ENCODE measurements around the gene SLAMF9. TPM values are rescaled to one million over a fixed set of nuclear protein-coding genes. Genes with fewer than 3 reads are reported as not detected.

SLAMF9 gene
- polyA plus RNA-seq, 1 donor (not counting 4 experiments of a cell fraction or from before 2014, with no cell fraction given): 0.31 TPM

DNA sequence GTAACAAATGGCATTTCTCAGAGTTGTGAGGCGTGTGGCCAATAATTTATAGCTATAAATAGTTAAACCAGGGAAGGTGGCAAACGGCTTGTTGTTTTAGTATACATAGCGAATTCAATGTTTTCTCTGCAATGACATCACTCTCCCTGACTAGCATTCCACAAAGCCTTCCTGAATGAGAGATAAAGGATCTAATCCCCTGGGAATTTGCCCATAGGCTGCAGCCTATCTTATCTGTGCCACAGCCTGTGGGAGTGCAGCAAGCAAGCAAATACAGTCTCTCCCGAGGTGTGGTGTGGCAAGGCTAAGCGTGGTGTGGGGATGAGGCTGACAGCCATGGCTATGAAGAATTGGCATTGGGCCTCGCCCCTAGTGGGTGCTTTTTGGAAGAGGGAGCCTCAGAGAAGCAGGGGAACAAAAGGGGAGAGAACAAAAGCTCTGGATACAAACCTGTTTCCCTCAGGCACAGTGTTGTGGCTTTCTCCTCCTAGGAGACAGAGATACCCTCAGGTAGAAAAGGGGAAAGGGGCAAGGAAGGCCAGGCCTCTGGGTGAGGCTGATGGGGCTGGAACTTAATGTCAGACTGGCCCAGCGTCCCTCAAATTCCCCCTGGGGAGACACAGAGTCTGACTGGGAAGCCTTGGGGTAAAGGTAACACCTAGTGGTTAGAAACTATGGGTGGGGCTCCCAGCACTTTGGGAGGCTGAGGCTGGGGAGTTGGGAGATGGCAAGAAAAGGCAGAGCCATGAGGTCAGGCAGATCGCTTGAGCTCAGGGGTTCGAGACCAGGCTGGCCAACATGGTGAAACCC lies 37.6 kb downstream of the SLAMF9 start:
- H3K79me2 ChIP-seq (ENCODE audit: control insufficient read depth, insufficient read depth, low read length): peaks cover 24% of the 10 kb centered on the region
- no peak for DNase-seq (ENCODE audit: low read depth, low spot score)
- peak overlapping the region; percentile 77 for H3K27ac ChIP-seq (ENCODE audit: control insufficient read depth, insufficient read depth, low read length)
- H2AFZ ChIP-seq (ENCODE audit: control insufficient read depth, low read length): no peak overlapping the region
- peak overlapping the region; percentile 55 for H3K9ac ChIP-seq (ENCODE audit: control insufficient read depth, extremely low read depth, insufficient read depth, low read length)
- no peak overlapping the region for H3K4me3 ChIP-seq (ENCODE audit: control insufficient read depth in 2 of 3, extremely low read depth in 1 of 3, insufficient read depth in 2 of 3, low read depth in 1 of 3, low read length in 3 of 3)
- peaks cover 5% of the 10 kb centered on the region for H3K9me1 ChIP-seq (ENCODE audit: control insufficient read depth, extremely low read depth, insufficient read depth, low read length)
- peaks cover 17% of the 10 kb centered on the region for H4K20me1 ChIP-seq (ENCODE audit: control insufficient read depth, extremely low read depth, insufficient read depth, low read length)
- dilution Hi-C loops (cut with MboI; ENCODE audit: extremely low pct_ligation_motif_present, low sequenced_read_pairs): no loop called here
- H3K27me3 ChIP-seq (ENCODE audit: control insufficient read depth, extremely low read depth, insufficient read depth, low read length): no peaks in the 10 kb centered on the region
- peak overlapping the region; percentile 1 for H3K4me2 ChIP-seq (ENCODE audit: control insufficient read depth, extremely low read depth, insufficient read depth, low read depth, low read length)
- H3K4me1 ChIP-seq (ENCODE audit: control insufficient read depth, extremely low read depth, insufficient read depth, low read length): peaks cover 78% of the 10 kb centered on the region
- H3K36me3 ChIP-seq (ENCODE audit: control insufficient read depth in 2 of 2, extremely low read depth in 1 of 2, insufficient read depth in 2 of 2, low read length in 2 of 2): peaks cover 26 to 32% of the 10 kb centered on the region in 2 experiments
- TF ChIP-seq, protein P1, sequence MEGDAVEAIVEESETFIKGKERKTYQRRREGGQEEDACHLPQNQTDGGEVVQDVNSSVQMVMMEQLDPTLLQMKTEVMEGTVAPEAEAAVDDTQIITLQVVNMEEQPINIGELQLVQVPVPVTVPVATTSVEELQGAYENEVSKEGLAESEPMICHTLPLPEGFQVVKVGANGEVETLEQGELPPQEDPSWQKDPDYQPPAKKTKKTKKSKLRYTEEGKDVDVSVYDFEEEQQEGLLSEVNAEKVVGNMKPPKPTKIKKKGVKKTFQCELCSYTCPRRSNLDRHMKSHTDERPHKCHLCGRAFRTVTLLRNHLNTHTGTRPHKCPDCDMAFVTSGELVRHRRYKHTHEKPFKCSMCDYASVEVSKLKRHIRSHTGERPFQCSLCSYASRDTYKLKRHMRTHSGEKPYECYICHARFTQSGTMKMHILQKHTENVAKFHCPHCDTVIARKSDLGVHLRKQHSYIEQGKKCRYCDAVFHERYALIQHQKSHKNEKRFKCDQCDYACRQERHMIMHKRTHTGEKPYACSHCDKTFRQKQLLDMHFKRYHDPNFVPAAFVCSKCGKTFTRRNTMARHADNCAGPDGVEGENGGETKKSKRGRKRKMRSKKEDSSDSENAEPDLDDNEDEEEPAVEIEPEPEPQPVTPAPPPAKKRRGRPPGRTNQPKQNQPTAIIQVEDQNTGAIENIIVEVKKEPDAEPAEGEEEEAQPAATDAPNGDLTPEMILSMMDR (optimal IDR thresholded peaks at IDR 0.05 in 1 of 3, IDR thresholded peaks at IDR 0.05 in 1 of 3, conservative IDR thresholded peaks at IDR 0.05 in 1 of 3; ENCODE audit: extremely low read depth in 1 of 3, insufficient read depth in 2 of 3, low read length in 3 of 3): peak in 1 of 3 experiments; percentile 19
- TF ChIP-seq EZH2 (IDR thresholded peaks at IDR 0.05; ENCODE audit: low read length): no peak
- FAIRE-seq: peak; percentile 90
- H3K9me3 ChIP-seq (ENCODE audit: control insufficient read depth, low read depth, low read length): no peaks in the 10 kb centered on the region

DNA sequence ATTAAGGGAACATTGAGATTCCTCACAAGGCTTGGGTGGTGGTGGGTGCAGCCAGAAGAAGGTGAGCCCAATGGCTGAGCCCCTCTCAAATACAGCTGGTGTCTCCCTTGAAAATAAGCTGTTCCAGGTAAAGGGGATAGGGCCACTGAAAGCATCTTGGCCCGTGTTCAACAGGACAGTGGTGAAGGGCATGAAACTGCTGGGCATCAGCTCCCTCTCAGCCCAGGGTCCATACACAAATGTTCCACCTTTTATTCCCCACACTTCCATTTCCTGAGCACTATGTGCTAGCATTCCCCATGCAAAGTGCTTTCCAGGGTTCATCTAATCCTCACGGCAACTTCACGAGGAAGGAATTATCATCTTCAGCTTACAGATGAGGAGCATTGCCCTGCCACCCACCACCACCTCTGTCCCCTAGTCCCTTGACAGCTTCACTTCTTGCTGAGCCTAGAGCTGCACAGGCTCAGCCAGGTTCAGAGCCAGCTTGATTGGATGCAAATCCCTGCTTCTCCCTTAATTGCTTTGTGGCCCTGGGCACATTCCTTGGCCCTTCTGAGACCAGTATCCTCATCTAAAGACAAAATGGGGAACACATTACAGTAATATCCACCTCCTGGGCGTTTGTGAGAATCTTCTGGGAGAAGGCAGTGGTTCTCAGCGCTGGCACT lies 38.3 kb downstream of the SLAMF9 start:
- no peak for FAIRE-seq
- no peak for TF ChIP-seq EZH2 (IDR thresholded peaks at IDR 0.05; ENCODE audit: low read length)
- TF ChIP-seq, protein P1 (optimal IDR thresholded peaks at IDR 0.05 in 1 of 3, IDR thresholded peaks at IDR 0.05 in 1 of 3, conservative IDR thresholded peaks at IDR 0.05 in 1 of 3; ENCODE audit: extremely low read depth in 1 of 3, insufficient read depth in 2 of 3, low read length in 3 of 3): no peak

More for the DNA sequence above, 38.3 kb downstream of the SLAMF9 start:
- Histone ChIP-seq H3K9me3 (ENCODE audit: control insufficient read depth, low read depth, low read length) (no peaks in the 10 kb centered on the region), H3K27ac (ENCODE audit: control insufficient read depth, insufficient read depth, low read length) (peak overlapping the region; percentile 77), H4K20me1 (ENCODE audit: control insufficient read depth, extremely low read depth, insufficient read depth, low read length) (peaks cover 12% of the 10 kb centered on the region), H3K4me1 (ENCODE audit: control insufficient read depth, extremely low read depth, insufficient read depth, low read length) (peaks cover 77% of the 10 kb centered on the region), H3K9ac (ENCODE audit: control insufficient read depth, extremely low read depth, insufficient read depth, low read length) (peak overlapping the region; percentile 11), H3K4me3 (ENCODE audit: control insufficient read depth in 2 of 3, extremely low read depth in 1 of 3, insufficient read depth in 2 of 3, low read depth in 1 of 3, low read length in 3 of 3) (no peak overlapping the region), H2AFZ (ENCODE audit: control insufficient read depth, low read length) (no peak overlapping the region), H3K36me3 (ENCODE audit: control insufficient read depth in 2 of 2, extremely low read depth in 1 of 2, insufficient read depth in 2 of 2, low read length in 2 of 2) (peaks cover 22 to 28% of the 10 kb centered on the region in 2 experiments), H3K27me3 (ENCODE audit: control insufficient read depth, extremely low read depth, insufficient read depth, low read length) (no peaks in the 10 kb centered on the region), H3K4me2 (ENCODE audit: control insufficient read depth, extremely low read depth, insufficient read depth, low read depth, low read length) (peak overlapping the region; percentile 1), H3K79me2 (ENCODE audit: control insufficient read depth, insufficient read depth, low read length) (peaks cover 16% of the 10 kb centered on the region), H3K9me1 (ENCODE audit: control insufficient read depth, extremely low read depth, insufficient read depth, low read length) (peaks cover 5% of the 10 kb centered on the region)
- DNase-seq (ENCODE audit: low read depth, low spot score): no peak
- dilution Hi-C loops (cut with MboI; ENCODE audit: extremely low pct_ligation_motif_present, low sequenced_read_pairs): no loop called here
